Ishikawa (cell line): ENCODE results near the gene PMIS2.

Experiments
- CEBPB ChIP-seq: IDR thresholded peaks from 2 replicates; pipeline ENCODE4 v1.6.1; 2012
- CREB1 ChIP-seq: IDR thresholded peaks from 2 replicates; pipeline ENCODE4 v1.6.1; 2012; ENCODE audit warnings: low read depth
- EGR1 ChIP-seq: IDR thresholded peaks from 2 replicates; pipeline ENCODE4 v1.6.1; 2012
- EP300 ChIP-seq: IDR thresholded peaks from 2 replicates; pipeline ENCODE4 v1.6.1; 2012; ENCODE audit warnings: borderline replicate concordance
- FOXM1 ChIP-seq: IDR thresholded peaks from 2 replicates; pipeline ENCODE4 v1.6.1; 2012; ENCODE audit warnings: low read depth, borderline replicate concordance
- NFIC ChIP-seq: IDR thresholded peaks from 2 replicates; pipeline ENCODE4 v1.6.1; 2012
- RAD21 ChIP-seq: IDR thresholded peaks from 2 replicates; pipeline ENCODE4 v1.6.1; 2012; ENCODE audit warnings: low read depth
- TAF1 ChIP-seq: IDR thresholded peaks from 2 replicates; pipeline ENCODE4 v1.6.1; 2012; ENCODE audit warnings: low read depth, mild to moderate bottlenecking
- TCF12 ChIP-seq: IDR thresholded peaks from 2 replicates; pipeline ENCODE4 v1.6.1; 2012; ENCODE audit warnings: low read depth
- TEAD4 ChIP-seq: IDR thresholded peaks from 2 replicates; pipeline ENCODE4 v1.6.1; 2012
- USF1 ChIP-seq: IDR thresholded peaks from 2 replicates; pipeline ENCODE4 v1.6.1; 2012
- YY1 ChIP-seq: IDR thresholded peaks from 2 replicates; pipeline ENCODE4 v1.6.1; 2012; ENCODE audit warnings: low read depth
- ZBTB7A ChIP-seq: IDR thresholded peaks from 2 replicates; pipeline ENCODE4 v1.6.1; 2012; ENCODE audit warnings: low read depth
- TF ChIP-seq, protein P1 (sequence below): IDR thresholded peaks from 2 replicates; pipeline ENCODE4 v1.6.1; 2012; ENCODE audit warnings: low read depth, mild to moderate bottlenecking
- TF ChIP-seq, protein P2 (sequence below): IDR thresholded peaks from 2 replicates; pipeline ENCODE4 v1.6.1; 2012

Gene PMIS2

DNA sequence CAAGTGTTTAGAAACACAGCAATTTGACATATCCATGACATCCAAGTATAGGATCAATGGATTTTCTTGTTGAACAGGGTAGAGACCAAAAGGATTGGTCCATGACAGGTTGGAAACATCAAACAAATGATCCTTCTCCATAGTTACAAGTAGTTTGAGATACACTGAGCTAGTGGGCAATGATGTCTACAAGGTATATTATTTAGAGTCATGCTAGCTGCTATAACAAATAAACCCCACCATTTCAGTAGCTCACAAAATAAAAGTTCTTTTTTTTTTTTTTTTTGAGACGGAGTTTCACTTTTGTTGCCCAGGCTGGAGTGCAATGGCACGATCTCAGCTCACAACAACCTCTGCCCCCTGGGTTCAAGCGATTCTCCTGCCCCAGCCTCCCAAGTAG is 21.7 kb downstream of the PMIS2 start:
- no peak for TF ChIP-seq TEAD4
- no peak for TF ChIP-seq USF1
- TF ChIP-seq FOXM1, result no peak
- no peak for TF ChIP-seq TCF12
- TF ChIP-seq ZBTB7A, result no peak
- TF ChIP-seq RAD21, result no peak
- no peak for TF ChIP-seq EP300
- TF ChIP-seq CEBPB, result no peak
- TF ChIP-seq TAF1, result no peak
- no peak for TF ChIP-seq CREB1
- TF ChIP-seq, protein P1, sequence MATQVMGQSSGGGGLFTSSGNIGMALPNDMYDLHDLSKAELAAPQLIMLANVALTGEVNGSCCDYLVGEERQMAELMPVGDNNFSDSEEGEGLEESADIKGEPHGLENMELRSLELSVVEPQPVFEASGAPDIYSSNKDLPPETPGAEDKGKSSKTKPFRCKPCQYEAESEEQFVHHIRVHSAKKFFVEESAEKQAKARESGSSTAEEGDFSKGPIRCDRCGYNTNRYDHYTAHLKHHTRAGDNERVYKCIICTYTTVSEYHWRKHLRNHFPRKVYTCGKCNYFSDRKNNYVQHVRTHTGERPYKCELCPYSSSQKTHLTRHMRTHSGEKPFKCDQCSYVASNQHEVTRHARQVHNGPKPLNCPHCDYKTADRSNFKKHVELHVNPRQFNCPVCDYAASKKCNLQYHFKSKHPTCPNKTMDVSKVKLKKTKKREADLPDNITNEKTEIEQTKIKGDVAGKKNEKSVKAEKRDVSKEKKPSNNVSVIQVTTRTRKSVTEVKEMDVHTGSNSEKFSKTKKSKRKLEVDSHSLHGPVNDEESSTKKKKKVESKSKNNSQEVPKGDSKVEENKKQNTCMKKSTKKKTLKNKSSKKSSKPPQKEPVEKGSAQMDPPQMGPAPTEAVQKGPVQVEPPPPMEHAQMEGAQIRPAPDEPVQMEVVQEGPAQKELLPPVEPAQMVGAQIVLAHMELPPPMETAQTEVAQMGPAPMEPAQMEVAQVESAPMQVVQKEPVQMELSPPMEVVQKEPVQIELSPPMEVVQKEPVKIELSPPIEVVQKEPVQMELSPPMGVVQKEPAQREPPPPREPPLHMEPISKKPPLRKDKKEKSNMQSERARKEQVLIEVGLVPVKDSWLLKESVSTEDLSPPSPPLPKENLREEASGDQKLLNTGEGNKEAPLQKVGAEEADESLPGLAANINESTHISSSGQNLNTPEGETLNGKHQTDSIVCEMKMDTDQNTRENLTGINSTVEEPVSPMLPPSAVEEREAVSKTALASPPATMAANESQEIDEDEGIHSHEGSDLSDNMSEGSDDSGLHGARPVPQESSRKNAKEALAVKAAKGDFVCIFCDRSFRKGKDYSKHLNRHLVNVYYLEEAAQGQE, result no peak
- TF ChIP-seq NFIC, result no peak
- TF ChIP-seq EGR1, result no peak
- TF ChIP-seq, protein P2, sequence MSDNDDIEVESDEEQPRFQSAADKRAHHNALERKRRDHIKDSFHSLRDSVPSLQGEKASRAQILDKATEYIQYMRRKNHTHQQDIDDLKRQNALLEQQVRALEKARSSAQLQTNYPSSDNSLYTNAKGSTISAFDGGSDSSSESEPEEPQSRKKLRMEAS, result no peak
- no peak for TF ChIP-seq YY1

DNA sequence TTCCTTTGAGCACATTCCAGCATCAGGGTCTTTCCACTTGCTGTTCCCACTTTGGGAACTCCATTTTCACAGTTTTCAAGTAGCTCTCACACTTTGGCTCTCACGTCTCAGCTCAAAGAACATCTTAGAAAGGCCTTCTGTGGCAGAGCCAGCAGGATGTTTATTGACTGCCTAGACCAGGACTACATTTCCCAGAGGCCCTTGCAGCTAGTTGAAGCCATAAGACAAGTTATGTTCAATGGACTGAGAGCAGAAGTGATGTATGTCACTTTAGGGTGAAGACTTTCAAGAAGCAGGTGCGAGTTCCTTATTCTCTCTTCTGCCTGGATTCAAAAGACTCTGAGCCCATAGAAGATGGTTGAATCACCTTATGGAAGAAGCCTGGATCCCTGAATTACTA is 22.3 kb downstream of the PMIS2 start:
- no peak for TF ChIP-seq FOXM1
- 0 out of 2 replicates have a peak, but pooled peaks have one; percentile 36 for TF ChIP-seq YY1
- no peak for TF ChIP-seq CREB1

DNA sequence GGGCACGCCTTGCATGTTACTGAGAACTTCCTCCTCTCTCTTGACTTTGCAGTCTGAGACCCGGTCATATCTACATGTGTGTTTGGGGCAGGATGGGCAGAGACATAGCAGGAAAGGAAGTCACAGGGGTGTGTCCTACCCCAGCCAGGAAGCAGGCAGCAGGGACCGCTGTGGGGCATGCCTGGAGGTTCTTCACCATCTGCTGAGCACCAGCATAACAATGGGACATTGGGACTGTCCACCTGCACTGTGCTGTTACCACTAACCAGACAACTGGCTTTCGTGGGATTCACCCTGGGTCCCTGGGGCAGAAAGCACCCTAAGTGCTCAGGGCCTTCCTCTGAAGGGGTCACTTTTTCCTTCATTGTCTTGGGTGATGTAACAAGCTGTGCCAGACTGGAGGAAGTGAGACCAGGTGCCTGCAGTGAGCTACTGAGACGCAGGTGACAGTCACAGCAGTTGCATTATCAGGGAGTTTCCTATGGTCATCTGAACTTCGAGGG is 23.9 kb downstream of the PMIS2 start:
- TF ChIP-seq TEAD4 (no peak), ZBTB7A (no peak), USF1 (no peak), TAF1 (no peak), EGR1 (no peak), RAD21 (no peak), EP300 (no peak), CREB1 (no peak), TCF12 (no peak), FOXM1 (no peak), CEBPB (no peak), YY1 (no peak), NFIC (no peak)
- TF ChIP-seq, protein P1, result no peak
- TF ChIP-seq, protein P2, result no peak

GRCh38 chr19:35612224-35612558 is 26.2 kb downstream of the PMIS2 start:
- TF ChIP-seq ZBTB7A (no peak), USF1 (no peak), FOXM1 (no peak), RAD21 (no peak)

GRCh38 chr19:35612559-35613321 is 26.8 kb downstream of the PMIS2 start, which contains the start of gene HAUS5:
HAUS5 (plus strand) TSS chr19:35612735; CDS start chr19:35612795, 60 bp downstream.
- TF ChIP-seq CREB1 (peak; percentile 100), YY1 (peak; percentile 80), TAF1 (peak; percentile 66; the same call in 1 of the 2 replicates), FOXM1 (no peak)
- TF ChIP-seq, protein P2, result peak; percentile 79

GRCh38 chr19:35613574-35613973 is 27.6 kb downstream of the PMIS2 start:
- TF ChIP-seq ZBTB7A (no peak), TAF1 (no peak), RAD21 (no peak), USF1 (no peak), TCF12 (no peak), EGR1 (no peak), EP300 (no peak), FOXM1 (no peak)
- TF ChIP-seq, protein P1, result no peak
- TF ChIP-seq, protein P2, result no peak
